A673 (cell line): ENCODE measurements around the gene XYLT1.
A peak's percentile ranks its signal among the peaks of the same experiment; 100 is the strongest.

Experiments
- CTCF ChIP-seq: fragments of 300-800, 200-600 bp; sonication (generic); conservative IDR thresholded peaks from 2 replicates; pipeline ENCODE4 v1.5.1; 2017; ENCODE audit warnings: low read depth, mild to moderate bottlenecking, antibody characterized with exemption, low read length, moderate library complexity, mixed read lengths
- EZH2 ChIP-seq: fragments of 200-600 bp; sonication (generic); IDR thresholded peaks from 2 replicates; pipeline ENCODE4 v1.6.1; 2017; ENCODE audit warnings: borderline replicate concordance, low read depth, mild to moderate bottlenecking, mixed read lengths, antibody characterized with exemption, low read length; ENCODE audit not compliant: poor library complexity, severe bottlenecking

- peak; percentile 23; the same call in 1 of the 2 replicates for TF ChIP-seq CTCF
- TF ChIP-seq EZH2: no peak
Observed at GRCh38 chr16:17277981-17278381, 192.8 kb downstream of the XYLT1 start.
